Myometrial cell (primary cell): Measurements from ENCODE around the gene ABI1. TPM values are rescaled to one million over a fixed set of nuclear protein-coding genes. Genes with fewer than 3 reads are reported as not detected.

Experiments used
- total RNA-seq: library from RNA; depleted of rRNA; stranded (reverse); fragments of >200 nt; gene quantifications from 2 replicates; pipeline ENCODE4 v1.2.3, GENCODE V29; 2015

The ABI1 gene
- total RNA-seq, result 34.0 and 39.2 TPM in 2 replicates

GRCh38 chr10:26860443-26861204, at the start of gene ABI1:
Gene ABI1, minus strand, starts transcription at chr10:26860958. Its CDS starts 95 bp downstream, at chr10:26860863.

GRCh38 chr10:26697163-26697921, 163.4 kb downstream of the ABI1 start, which contains the start of gene PDSS1:
Gene PDSS1, plus strand, starts transcription at chr10:26697701. Its CDS starts 11 bp downstream, at chr10:26697712.

Other genes starting within 250 kb of the ABI1 start
- gene PDSS1, start 163.3 kb downstream of the ABI1 start, total RNA-seq, result 8.5 and 14.4 TPM in 2 replicates
- 3.7 and 4.6 TPM in 2 replicates for gene ANKRD26, start 239.5 kb upstream of the ABI1 start, total RNA-seq